Smooth muscle cell (in vitro differentiated cells): Measurements from ENCODE around the gene ARNT2. TPM values are rescaled to one million over a fixed set of nuclear protein-coding genes. Genes with fewer than 3 reads are reported as not detected.

Experiments used
- DNase-seq: peaks from one replicate; lab custom pipeline; 2025; ENCODE audit not compliant: unreplicated experiment; lab: John Stamatoyannopoulos, UW
- H2AFZ ChIP-seq: fragments of 200-600 bp; sonication (generic); 2 replicates; pipeline ENCODE4 v1.6.0; 2016; ENCODE audit warnings: antibody characterized with exemption, low read depth, mild to moderate bottlenecking
- H3F3A ChIP-seq: fragments of 200-600 bp; sonication (generic); 2 replicates; pipeline ENCODE4 v1.6.0; 2017; ENCODE audit warnings: antibody characterized with exemption, low read depth
- H3K27ac ChIP-seq: fragments of 200-600 bp; sonication (generic); 2 replicates; pipeline ENCODE4 v1.5.1; 2016; ENCODE audit warnings: low read depth, mild to moderate bottlenecking
- H3K27me3 ChIP-seq: fragments of 200-600 bp; sonication (generic); 2 replicates; pipeline ENCODE4 v1.6.1; 2016; ENCODE audit warnings: low read depth, mild to moderate bottlenecking
- H3K36me3 ChIP-seq: fragments of 200-600 bp; sonication (generic); 2 replicates; pipeline ENCODE4 v1.5.1; 2016; ENCODE audit warnings: low read depth
- H3K4me1 ChIP-seq: fragments of 200-600 bp; sonication (generic); 2 replicates; pipeline ENCODE4 v1.5.1; 2016; ENCODE audit warnings: low read depth
- H3K4me2 ChIP-seq: fragments of 200-600 bp; sonication (generic); 2 replicates; pipeline ENCODE4 v1.6.0; 2016; ENCODE audit warnings: mild to moderate bottlenecking
- H3K4me3 ChIP-seq: fragments of 200-600 bp; sonication (generic); 2 replicates; pipeline ENCODE4 v1.5.1; 2016; ENCODE audit warnings: mild to moderate bottlenecking
- H3K79me2 ChIP-seq: fragments of 200-600 bp; sonication (generic); 2 replicates; pipeline ENCODE4 v1.6.0; 2016; ENCODE audit warnings: low read depth, mild to moderate bottlenecking
- H3K9ac ChIP-seq: fragments of 200-600 bp; sonication (generic); 2 replicates; pipeline ENCODE4 v1.6.0; 2016; ENCODE audit warnings: low read depth
- H3K9me3 ChIP-seq: fragments of 200-600 bp; sonication (generic); replicated peaks from 2 replicates; pipeline ENCODE4 v1.5.1; 2016; ENCODE audit warnings: low read depth
- H4K20me1 ChIP-seq: fragments of 200-600 bp; sonication (generic); 2 replicates; pipeline ENCODE4 v1.6.0; 2016; ENCODE audit warnings: low read depth
- CTCF ChIP-seq: fragments of 200-600 bp; sonication (generic); IDR thresholded peaks from 2 replicates; pipeline ENCODE4 v1.5.1; 2017; ENCODE audit warnings: borderline replicate concordance, mild to moderate bottlenecking, antibody characterized with exemption; ENCODE audit not compliant: insufficient read depth, poor library complexity, severe bottlenecking
- WGBS: methylation state at CpG from one replicate; pipeline ENCODE4 v1.1.7; 2016; ENCODE audit warnings: low lambda C conversion rate; 5-methylcytosine and 5-hydroxymethylcytosine counted together
- polyA plus RNA-seq: library from polyadenylated mRNA; unstranded; fragments of >200 nt; fragmentation: Nextera tagmentation; extraction: Ambion mirVana; gene quantifications from 2 replicates; pipeline ENCODE4 v1.2.1, GENCODE V29; 2016
- total RNA-seq: library from RNA; depleted of rRNA; stranded (reverse); fragments of >200 nt; gene quantifications from 2 replicates; pipeline ENCODE4 v1.2.3, GENCODE V29; 2014

ARNT2 gene
- total and polyA plus RNA-seq, 2 experiments from 2014 or later = 0.55 to 2.8 TPM

- no peaks in the 10 kb centered on the region for H3K27me3 ChIP-seq
- H3K4me1 ChIP-seq = peaks cover 10% of the 10 kb centered on the region
- no peaks in the 10 kb centered on the region for H4K20me1 ChIP-seq
- no peak overlapping the region for H3K27ac ChIP-seq
- H3K9ac ChIP-seq = no peak overlapping the region
- no peaks in the 10 kb centered on the region for H3K79me2 ChIP-seq
- no peaks in the 10 kb centered on the region for H3K36me3 ChIP-seq
- DNase-seq = no peak
- H3K4me3 ChIP-seq = no peak overlapping the region
- H3K4me2 ChIP-seq = peak overlapping the region; percentile 56
- H3K9me3 ChIP-seq = no peaks in the 10 kb centered on the region
- H3F3A ChIP-seq = no peaks in the 10 kb centered on the region
- 21% methylated on average over 17 of the region's 17 CpGs for WGBS
- no peak overlapping the region for H2AFZ ChIP-seq
- peak; percentile 91 for TF ChIP-seq CTCF
These were observed 51.7 kb downstream of the ARNT2 start for GRCh38 chr15:80455668-80456442.

- Histone ChIP-seq H3K4me1 (peaks cover 5% of the 10 kb centered on the region), H3K27ac (peak overlapping the region; percentile 48), H3K9ac (no peak overlapping the region), H3K36me3 (no peaks in the 10 kb centered on the region), H4K20me1 (no peaks in the 10 kb centered on the region), H3F3A (no peaks in the 10 kb centered on the region), H2AFZ (no peak overlapping the region), H3K4me3 (no peak overlapping the region), H3K79me2 (no peaks in the 10 kb centered on the region), H3K9me3 (no peaks in the 10 kb centered on the region), H3K4me2 (peak overlapping the region; percentile 35), H3K27me3 (no peaks in the 10 kb centered on the region)
- DNase-seq = no peak
- TF ChIP-seq CTCF = no peak
- 42% methylated on average over 4 of the region's 4 CpGs for WGBS
These were observed 52.6 kb downstream of the ARNT2 start for GRCh38 chr15:80456517-80457492.

- no peaks in the 10 kb centered on the region for H3K9me3 ChIP-seq
- H3K4me3 ChIP-seq = no peak overlapping the region
- no peak overlapping the region for H3K27ac ChIP-seq
- H3K9ac ChIP-seq = no peak overlapping the region
- H3F3A ChIP-seq = no peaks in the 10 kb centered on the region
- 86% methylated on average over 3 of the region's 3 CpGs for WGBS
- H3K79me2 ChIP-seq = no peaks in the 10 kb centered on the region
- no peak for DNase-seq
- no peaks in the 10 kb centered on the region for H3K36me3 ChIP-seq
- no peaks in the 10 kb centered on the region for H4K20me1 ChIP-seq
- peak overlapping the region; percentile 35 for H3K4me2 ChIP-seq
- H3K4me1 ChIP-seq = peaks cover 5% of the 10 kb centered on the region
- H2AFZ ChIP-seq = no peak overlapping the region
- H3K27me3 ChIP-seq = no peaks in the 10 kb centered on the region
- no peak for TF ChIP-seq CTCF
These were observed 53.7 kb downstream of the ARNT2 start for GRCh38 chr15:80457896-80458295.
